GM06990 (cell line): Measurements from ENCODE around the gene UBE3D.

Experiments
- DNase-seq: peaks from one replicate; pipeline ENCODE4 v3.0.0-alpha.2; 2011; ENCODE audit not compliant: insufficient read length; ENCODE audit errors: extremely low read depth
- H3K27me3 ChIP-seq: replicated peaks from 2 replicates; pipeline ENCODE4 v1.6.0; 2011; ENCODE audit warnings: low read length; ENCODE audit not compliant: control insufficient read depth, insufficient read depth
- H3K36me3 ChIP-seq: 2 replicates; pipeline ENCODE4 v1.5.1; 2011; ENCODE audit warnings: low read length; ENCODE audit not compliant: control insufficient read depth, insufficient read depth
- H3K4me3 ChIP-seq: replicated peaks from 2 replicates; pipeline ENCODE4 v1.5.1; 2011; ENCODE audit warnings: low read depth, mild to moderate bottlenecking, control low read depth, low read length
- CTCF ChIP-seq: IDR thresholded peaks from 2 replicates; pipeline ENCODE4 v1.5.1; 2011; ENCODE audit warnings: low read length, control low read depth, mild to moderate bottlenecking, inconsistent platforms; ENCODE audit not compliant: insufficient read depth, poor library complexity, severe bottlenecking

The UBE3D gene

GRCh38 chr6:82958551-82958950 is 107.1 kb downstream of the UBE3D start:
- no peaks in the 10 kb centered on the region for H3K36me3 ChIP-seq
- no peak for DNase-seq
- H3K4me3 ChIP-seq = no peak overlapping the region
- no peaks in the 10 kb centered on the region for H3K27me3 ChIP-seq
- no peak for TF ChIP-seq CTCF

- H3K27me3 ChIP-seq = no peaks in the 10 kb centered on the region
- no peak for TF ChIP-seq CTCF
- H3K4me3 ChIP-seq = no peak overlapping the region
- H3K36me3 ChIP-seq = no peaks in the 10 kb centered on the region
- no peak for DNase-seq
These were observed 107.8 kb downstream of the UBE3D start for GRCh38 chr6:82957868-82958245.

- Histone ChIP-seq H3K36me3 (no peaks in the 10 kb centered on the region), H3K4me3 (no peak overlapping the region), H3K27me3 (no peaks in the 10 kb centered on the region)
- no peak for DNase-seq
- TF ChIP-seq CTCF = no peak
These were observed 108.3 kb downstream of the UBE3D start for GRCh38 chr6:82957171-82957867.

- Histone ChIP-seq H3K4me3 (no peak overlapping the region), H3K36me3 (no peaks in the 10 kb centered on the region), H3K27me3 (no peaks in the 10 kb centered on the region)
- no peak for TF ChIP-seq CTCF
- no peak for DNase-seq
These were observed 109.8 kb downstream of the UBE3D start for GRCh38 chr6:82955841-82956240.

GRCh38 chr6:82954937-82955577 is 110.6 kb downstream of the UBE3D start:
- H3K27me3 ChIP-seq = no peaks in the 10 kb centered on the region
- TF ChIP-seq CTCF = no peak
- peak; percentile 11 for DNase-seq
- H3K4me3 ChIP-seq = no peak overlapping the region
- no peaks in the 10 kb centered on the region for H3K36me3 ChIP-seq
